Glutamatergic neuron (in vitro differentiated cells): ENCODE measurements around the gene NDUFAF7. TPM values are rescaled to one million over a fixed set of nuclear protein-coding genes. Genes with fewer than 3 reads are reported as not detected.
A peak's percentile ranks its signal among the peaks of the same experiment; 100 is the strongest.
"Not testable (repeated sequence)": the region's sequence is repeated elsewhere in the genome, so short reads cannot be mapped to it uniquely, and the experiment has no call there.

Experiments
- DNase-seq: peaks from one replicate; pipeline ENCODE4 v3.0.0; 2022
- H3K27ac Mint-ChIP-seq: one replicate; pipeline ENCODE4 v1.8.0; 2020; ENCODE audit warnings: mild to moderate bottlenecking, mixed read lengths, inconsistent platforms; ENCODE audit not compliant: unreplicated experiment
- H3K27me3 Mint-ChIP-seq: one replicate; pipeline ENCODE4 v1.8.0; 2020; ENCODE audit warnings: mild to moderate bottlenecking, moderate library complexity, mixed read lengths, inconsistent platforms; ENCODE audit not compliant: unreplicated experiment
- H3K36me3 Mint-ChIP-seq: one replicate; pipeline ENCODE4 v1.8.0; 2020; ENCODE audit warnings: mild to moderate bottlenecking, mixed read lengths, inconsistent platforms; ENCODE audit not compliant: unreplicated experiment
- H3K4me1 Mint-ChIP-seq: one replicate; pipeline ENCODE4 v1.8.0; 2020; ENCODE audit warnings: mild to moderate bottlenecking, low read depth, mixed read lengths, inconsistent platforms; ENCODE audit not compliant: unreplicated experiment
- H3K4me3 Mint-ChIP-seq: one replicate; pipeline ENCODE4 v1.8.0; 2020; ENCODE audit warnings: mild to moderate bottlenecking, mixed read lengths, inconsistent platforms; ENCODE audit not compliant: unreplicated experiment
- H3K9me3 Mint-ChIP-seq: one replicate; pipeline ENCODE4 v1.8.0; 2020; ENCODE audit warnings: mild to moderate bottlenecking, moderate library complexity, mixed read lengths, inconsistent platforms; ENCODE audit not compliant: unreplicated experiment
- total RNA-seq: library from RNA; stranded (reverse); fragmentation: NEBNext Ultra II Directional; extraction: Animal tissue kit (Norgen Biotek cat#: 25700); gene quantifications from one replicate; pipeline ENCODE4 v1.2.1, GENCODE V29; 2021; ENCODE audit not compliant: unreplicated experiment
- TF ChIP-seq, protein P1 (sequence below): fragments of 200-600 bp; sonication (generic); IDR thresholded peaks from one replicate; pipeline ENCODE4 v1.5.0; 2021; ENCODE audit not compliant: partially characterized antibody, unreplicated experiment

NDUFAF7 gene
- total RNA-seq, 1 donor from 2014 or later: 25.1 TPM

- no peak overlapping the region for H3K27ac Mint-ChIP-seq
- DNase-seq: no peak
Measured at GRCh38 chr2:37223131-37223530, 8.3 kb upstream of the NDUFAF7 start.

DNA sequence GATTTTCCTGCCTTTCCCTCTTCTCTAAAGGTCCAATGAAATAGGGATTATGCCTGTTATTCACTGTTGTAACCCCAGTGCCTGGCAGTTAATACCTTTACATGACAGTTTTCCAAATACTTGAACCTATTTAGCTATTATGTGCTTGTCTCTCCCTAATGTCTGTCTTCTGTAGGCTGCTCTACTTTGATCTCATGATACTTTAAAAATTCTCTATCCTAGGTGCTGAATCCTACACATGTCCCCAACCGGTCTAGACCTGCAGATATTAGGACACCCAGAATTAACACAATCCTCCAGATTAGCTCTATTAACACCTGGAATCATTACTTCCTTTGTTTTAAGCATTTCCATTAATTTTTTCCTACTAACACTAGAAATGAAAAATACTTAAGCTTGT, 7.4 kb upstream of the NDUFAF7 start:
- Mint-ChIP-seq H3K9me3 (no peaks in the 10 kb centered on the region), H3K27me3 (no peaks in the 10 kb centered on the region), H3K4me3 (no peak overlapping the region), H3K27ac (no peak overlapping the region), H3K4me1 (peaks cover 12% of the 10 kb centered on the region), H3K36me3 (no peaks in the 10 kb centered on the region)
- TF ChIP-seq, protein P1, sequence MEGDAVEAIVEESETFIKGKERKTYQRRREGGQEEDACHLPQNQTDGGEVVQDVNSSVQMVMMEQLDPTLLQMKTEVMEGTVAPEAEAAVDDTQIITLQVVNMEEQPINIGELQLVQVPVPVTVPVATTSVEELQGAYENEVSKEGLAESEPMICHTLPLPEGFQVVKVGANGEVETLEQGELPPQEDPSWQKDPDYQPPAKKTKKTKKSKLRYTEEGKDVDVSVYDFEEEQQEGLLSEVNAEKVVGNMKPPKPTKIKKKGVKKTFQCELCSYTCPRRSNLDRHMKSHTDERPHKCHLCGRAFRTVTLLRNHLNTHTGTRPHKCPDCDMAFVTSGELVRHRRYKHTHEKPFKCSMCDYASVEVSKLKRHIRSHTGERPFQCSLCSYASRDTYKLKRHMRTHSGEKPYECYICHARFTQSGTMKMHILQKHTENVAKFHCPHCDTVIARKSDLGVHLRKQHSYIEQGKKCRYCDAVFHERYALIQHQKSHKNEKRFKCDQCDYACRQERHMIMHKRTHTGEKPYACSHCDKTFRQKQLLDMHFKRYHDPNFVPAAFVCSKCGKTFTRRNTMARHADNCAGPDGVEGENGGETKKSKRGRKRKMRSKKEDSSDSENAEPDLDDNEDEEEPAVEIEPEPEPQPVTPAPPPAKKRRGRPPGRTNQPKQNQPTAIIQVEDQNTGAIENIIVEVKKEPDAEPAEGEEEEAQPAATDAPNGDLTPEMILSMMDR: no peak
- DNase-seq: no peak

More at GRCh38 chr2:37223131-37223530, 8.3 kb upstream of the NDUFAF7 start:
- Mint-ChIP-seq H3K4me3 (no peak overlapping the region), H3K27me3 (no peaks in the 10 kb centered on the region), H3K9me3 (no peaks in the 10 kb centered on the region), H3K36me3 (no peaks in the 10 kb centered on the region), H3K4me1 (peaks cover 12% of the 10 kb centered on the region)
- TF ChIP-seq, protein P1: no peak

- H3K9me3 Mint-ChIP-seq, H3K27me3 Mint-ChIP-seq, DNase-seq, H3K36me3 Mint-ChIP-seq: not testable (repeated sequence)
- peak overlapping the region; percentile 76 for H3K27ac Mint-ChIP-seq
- peaks cover 12% of the 10 kb centered on the region for H3K4me1 Mint-ChIP-seq
- peak overlapping the region; percentile 72 for H3K4me3 Mint-ChIP-seq
Measured at GRCh38 chr2:37225129-37225528, 6.3 kb upstream of the NDUFAF7 start.

DNA sequence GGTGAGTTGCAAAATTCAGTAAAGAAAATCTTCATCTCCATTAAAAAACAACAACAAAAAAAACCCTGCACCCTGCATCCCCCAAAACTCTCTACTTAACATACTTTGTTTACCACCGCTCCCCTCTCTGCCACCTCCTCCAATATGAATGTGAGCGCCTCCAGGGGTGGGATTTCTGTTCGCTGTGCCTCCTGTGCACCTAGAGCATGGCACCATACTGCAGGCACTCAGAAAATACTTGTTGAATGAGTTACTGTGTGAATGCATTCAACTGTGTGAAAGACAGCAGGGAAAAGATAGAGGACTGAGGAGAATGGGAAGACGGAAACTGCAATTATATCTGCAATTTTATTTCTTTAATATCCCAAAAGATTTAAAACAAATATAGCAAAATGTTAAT, 4.6 kb upstream of the NDUFAF7 start:
- no peaks in the 10 kb centered on the region for H3K36me3 Mint-ChIP-seq
- H3K27ac Mint-ChIP-seq: peak overlapping the region; percentile 73
- no peak for DNase-seq
- peaks cover 12% of the 10 kb centered on the region for H3K4me1 Mint-ChIP-seq
- TF ChIP-seq, protein P1: no peak
- no peaks in the 10 kb centered on the region for H3K9me3 Mint-ChIP-seq
- H3K4me3 Mint-ChIP-seq: peak overlapping the region; percentile 25
- no peaks in the 10 kb centered on the region for H3K27me3 Mint-ChIP-seq

- Mint-ChIP-seq H3K4me3 (no peak overlapping the region), H3K36me3 (no peaks in the 10 kb centered on the region), H3K4me1 (peaks cover 12% of the 10 kb centered on the region), H3K27me3 (no peaks in the 10 kb centered on the region), H3K9me3 (no peaks in the 10 kb centered on the region), H3K27ac (no peak overlapping the region)
- no peak for DNase-seq
- TF ChIP-seq, protein P1: no peak
Measured at GRCh38 chr2:37228788-37229187, 2.7 kb upstream of the NDUFAF7 start.
